A549 (cell line): ENCODE results near the gene ZNF732. TPM values are rescaled to one million over a fixed set of nuclear protein-coding genes. Genes with fewer than 3 reads are reported as not detected.
A peak's percentile ranks its signal among the peaks of the same experiment; 100 is the strongest.
"Not testable (repeated sequence)": the region's sequence is repeated elsewhere in the genome, so short reads cannot be mapped to it uniquely, and the experiment has no call there.

Experiments used
- ATAC-seq, 2 experiments: fragments of 200-7000 bp in 1 of 2; fragments of >200 bp in 1 of 2; cut with Nextera tagmentation in 1 of 2; cut with Tn5 transposase in 1 of 2; 3 replicates each; pipeline versions ENCODE4 v1.8.0 to v1.9.1; 2018 to 2020; ENCODE audit warnings: mild to moderate bottlenecking in 1 of 2, moderate library complexity in 1 of 2
- CTCF ChIA-PET: fragments of 300-600 bp; sonication (Branson Sonifier 250); formaldehyde crosslinking; extraction: SDS; loops from one replicate; lab custom pipeline; 2021; ENCODE audit warnings: antibody characterized with exemption, inconsistent platforms; lab: Yijun Ruan, JAX
- POLR2A ChIA-PET: fragments of 350-600 bp; formaldehyde crosslinking; extraction: SDS; loops from one replicate; lab custom pipeline; 2021; ENCODE audit warnings: antibody characterized with exemption, inconsistent platforms; lab: Yijun Ruan, JAX
- DNase-seq, 2 experiments: peaks; one replicate each; pipeline versions ENCODE4 v3.0.0 to v3.0.0-alpha.2; 2011 to 2016; ENCODE audit warnings: low read depth in 1 of 2, low spot score in 1 of 2
- FAIRE-seq: peaks from 2 replicates; lab custom pipeline; 2011; peaks lifted over from hg19 to GRCh38; lab: Jason Lieb, UNC
- H3K27ac ChIP-seq, 2 experiments: fragments of >200 bp; sonication (Bioruptor Twin); formaldehyde crosslinking; 3 replicates each; pipeline ENCODE4 v1.5.1; 2016 to 2017
- H3K4me1 ChIP-seq: fragments of >200 bp; sonication (Bioruptor Twin); formaldehyde crosslinking; 3 replicates; pipeline ENCODE4 v1.6.1; 2016
- H3K4me2 ChIP-seq: fragments of >200 bp; sonication (Bioruptor Twin); formaldehyde crosslinking; 3 replicates; pipeline ENCODE4 v1.6.1; 2016
- H3K4me3 ChIP-seq: fragments of >200 bp; sonication (Bioruptor Twin); formaldehyde crosslinking; 3 replicates; pipeline ENCODE4 v1.5.1; 2016
- H3K9me3 ChIP-seq: fragments of >200 bp; sonication (Bioruptor Twin); formaldehyde crosslinking; 3 replicates; pipeline ENCODE4 v1.6.1; 2016
- BHLHE40 ChIP-seq: IDR thresholded peaks from 2 replicates; pipeline ENCODE4 v1.6.1; 2012; ENCODE audit warnings: low read depth, low read length, inconsistent platforms
- CHD4 ChIP-seq: fragments of 200-600 bp; sonication (generic); IDR thresholded peaks from 2 replicates; pipeline ENCODE4 v1.6.1; 2016; ENCODE audit warnings: antibody characterized with exemption, mild to moderate bottlenecking, borderline replicate concordance
- EHF ChIP-seq: fragments of 250-450 bp; sonication (Bioruptor Pico); IDR thresholded peaks from 2 replicates; pipeline ENCODE4 v1.5.0; 2020; ENCODE audit warnings: mild to moderate bottlenecking
- FOSL2 ChIP-seq, 2 experiments: fragments of 450-650 bp in 1 of 2; fragments of >200 bp in 1 of 2; sonication (Bioruptor Twin) in 1 of 2; formaldehyde crosslinking; IDR thresholded peaks; 2 replicates each; pipeline versions ENCODE4 v1.5.0 to v1.6.1; 2016 to 2020; ENCODE audit warnings: mild to moderate bottlenecking in 1 of 2, moderate library complexity in 1 of 2
- GATA3 ChIP-seq: IDR thresholded peaks from 2 replicates; pipeline ENCODE4 v1.6.1; 2012; ENCODE audit warnings: borderline replicate concordance
- HDAC2 ChIP-seq: fragments of 200-600 bp; sonication (generic); IDR thresholded peaks from 2 replicates; pipeline ENCODE4 v1.6.1; 2016
- HEYL ChIP-seq: fragments of 250-450 bp; sonication (Bioruptor Pico); IDR thresholded peaks from 2 replicates; pipeline ENCODE4 v1.8.0; 2021; ENCODE audit warnings: mild to moderate bottlenecking, moderate library complexity
- HOXA7 ChIP-seq: fragments of 250-450 bp; sonication (Bioruptor Pico); IDR thresholded peaks from 2 replicates; pipeline ENCODE4 v1.5.0; 2020; ENCODE audit warnings: mild to moderate bottlenecking, moderate library complexity
- HOXB5 ChIP-seq: fragments of 250-450 bp; sonication (Bioruptor Pico); IDR thresholded peaks from 2 replicates; pipeline ENCODE4 v1.5.0; 2020; ENCODE audit warnings: mild to moderate bottlenecking, moderate library complexity
- JUNB ChIP-seq: fragments of >200 bp; sonication (Bioruptor Twin); formaldehyde crosslinking; IDR thresholded peaks from 2 replicates; pipeline ENCODE4 v1.6.1; 2016
- KDM1A ChIP-seq: fragments of 200-600 bp; sonication (generic); IDR thresholded peaks from 2 replicates; pipeline ENCODE4 v1.6.1; 2016; ENCODE audit warnings: low read depth, mild to moderate bottlenecking
- MAFK ChIP-seq: fragments of 450-650 bp; IDR thresholded peaks from 2 replicates; pipeline ENCODE4 v1.6.1; 2014; ENCODE audit not compliant: partially characterized antibody
- MAZ ChIP-seq: fragments of 150-350 bp; IDR thresholded peaks from 2 replicates; pipeline ENCODE4 v1.6.1; 2014; ENCODE audit warnings: antibody characterized with exemption, low read depth, low read length, borderline replicate concordance
- MYC ChIP-seq: IDR thresholded peaks from 2 replicates; pipeline ENCODE4 v1.6.1; 2012; ENCODE audit warnings: mild to moderate bottlenecking, inconsistent platforms, low read length, improper control_type of control experiment, borderline replicate concordance
- NFE2L2 ChIP-seq: fragments of 150-350 bp; conservative IDR thresholded peaks from 2 replicates; pipeline ENCODE4 v1.6.1; 2014; ENCODE audit warnings: low read length
- NPAS2 ChIP-seq: fragments of 250-450 bp; sonication (Bioruptor Pico); IDR thresholded peaks from 2 replicates; pipeline ENCODE4 v1.8.0; 2022; ENCODE audit warnings: mild to moderate bottlenecking, moderate library complexity, borderline replicate concordance
- POLR2A ChIP-seq: IDR thresholded peaks from 2 replicates; pipeline ENCODE4 v1.6.1; 2012; ENCODE audit warnings: mild to moderate bottlenecking, low read length
- RAD21 ChIP-seq, 2 experiments: fragments of >200 bp in 1 of 2; sonication (Bioruptor Twin) in 1 of 2; formaldehyde crosslinking in 1 of 2; IDR thresholded peaks in 1 of 2; conservative IDR thresholded peaks in 1 of 2; 2 replicates in 1 of 2; 3 replicates in 1 of 2; pipeline ENCODE4 v1.6.1; 2012 to 2018; ENCODE audit warnings: inconsistent platforms in 1 of 2
- RCOR1 ChIP-seq: fragments of 150-350 bp; IDR thresholded peaks from 2 replicates; pipeline ENCODE4 v1.6.1; 2014; ENCODE audit warnings: antibody characterized with exemption, low read length, low read depth
- RFX5 ChIP-seq: fragments of 450-650 bp; IDR thresholded peaks from 2 replicates; pipeline ENCODE4 v1.7.1; 2014; ENCODE audit warnings: antibody characterized with exemption, mild to moderate bottlenecking, moderate library complexity
- SREBF2 ChIP-seq: fragments of 450-650 bp; IDR thresholded peaks from 2 replicates; pipeline ENCODE4 v1.6.1; 2014; ENCODE audit warnings: mild to moderate bottlenecking, moderate library complexity
- TFCP2L1 ChIP-seq: fragments of 250-450 bp; sonication (Bioruptor Pico); IDR thresholded peaks from 2 replicates; pipeline ENCODE4 v1.5.0; 2021; ENCODE audit warnings: mild to moderate bottlenecking
- ZC3H11A ChIP-seq: fragments of 450-650 bp; IDR thresholded peaks from 2 replicates; pipeline ENCODE4 v1.6.1; 2014; ENCODE audit warnings: antibody characterized with exemption, mild to moderate bottlenecking
- ZFP36 ChIP-seq: fragments of 450-650 bp; IDR thresholded peaks from 2 replicates; pipeline ENCODE4 v1.6.1; 2014; ENCODE audit warnings: borderline replicate concordance; ENCODE audit not compliant: partially characterized antibody
- ZSCAN20 ChIP-seq: fragments of 250-450 bp; sonication (Bioruptor Pico); IDR thresholded peaks from 2 replicates; pipeline ENCODE4 v1.8.0; 2022; ENCODE audit warnings: mild to moderate bottlenecking, moderate library complexity
- whole genome bisulfite sequencing: methylation state at CpG from one replicate; pipeline ENCODE4 v1.1.6; 2017; ENCODE audit errors: missing lambda C conversion rate; 5-methylcytosine and 5-hydroxymethylcytosine counted together
- polyA plus RNA-seq, 4 experiments: library from polyadenylated mRNA; depleted of rRNA in 3 of 4; stranded (reverse); fragments of >200 nt; fragmentation: RNase III in 1 of 4; extraction: RNeasy Plus Mini Kit Qiagen cat#74134 plus additional on column Dnase treatment in 1 of 4; gene quantifications; 2 replicates in 3 of 4; 3 replicates in 1 of 4; pipeline ENCODE4 v1.2.3, GENCODE V29; 2011 to 2017
- TF ChIP-seq, protein P1 (sequence below): IDR thresholded peaks from 2 replicates; pipeline ENCODE4 v1.6.1; 2012
- TF ChIP-seq, protein P2 (sequence below): fragments of 250-450 bp; sonication (Bioruptor Pico); IDR thresholded peaks from 2 replicates; pipeline ENCODE4 v1.5.0; 2021; ENCODE audit warnings: mild to moderate bottlenecking, moderate library complexity, borderline replicate concordance
- TF ChIP-seq, protein P3 (sequence below): fragments of 200-600 bp; sonication (generic); IDR thresholded peaks from 2 replicates; pipeline ENCODE4 v1.6.1; 2016; ENCODE audit warnings: antibody characterized with exemption, mild to moderate bottlenecking, moderate library complexity

The ZNF732 gene
- polyA plus RNA-seq, 2 of the 4 experiments (the other 2 are of a cell fraction), result not detected

DNA sequence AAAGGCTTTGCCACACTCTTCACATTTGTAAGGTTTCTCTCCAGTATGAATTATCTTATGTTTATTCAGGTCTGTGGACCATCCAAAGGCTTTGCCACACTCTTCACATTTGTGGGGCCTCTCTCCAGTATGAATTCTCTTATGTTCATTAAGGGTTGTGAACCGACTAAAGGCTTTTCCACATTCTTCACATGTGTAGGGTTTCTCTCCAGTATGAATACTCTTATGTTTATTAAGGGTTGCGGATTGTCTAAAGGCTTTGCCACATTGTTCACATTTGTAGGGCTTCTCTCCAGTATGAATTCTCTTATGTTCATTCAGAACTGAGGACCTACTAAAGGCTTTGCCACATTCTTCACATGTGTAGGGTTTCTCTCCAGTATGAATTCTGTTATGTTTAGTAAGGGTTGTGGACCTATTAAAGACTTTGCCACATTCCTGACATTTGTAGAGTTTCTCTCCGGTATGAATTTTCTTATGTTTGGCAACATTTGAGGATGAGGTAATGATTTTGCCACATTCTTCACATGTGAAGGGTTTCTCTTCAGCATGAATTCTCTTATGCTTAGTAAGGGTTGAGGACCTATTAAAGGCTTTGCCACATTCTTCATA lies 33.7 kb downstream of the ZNF732 start:
- no peak for FAIRE-seq

DNA sequence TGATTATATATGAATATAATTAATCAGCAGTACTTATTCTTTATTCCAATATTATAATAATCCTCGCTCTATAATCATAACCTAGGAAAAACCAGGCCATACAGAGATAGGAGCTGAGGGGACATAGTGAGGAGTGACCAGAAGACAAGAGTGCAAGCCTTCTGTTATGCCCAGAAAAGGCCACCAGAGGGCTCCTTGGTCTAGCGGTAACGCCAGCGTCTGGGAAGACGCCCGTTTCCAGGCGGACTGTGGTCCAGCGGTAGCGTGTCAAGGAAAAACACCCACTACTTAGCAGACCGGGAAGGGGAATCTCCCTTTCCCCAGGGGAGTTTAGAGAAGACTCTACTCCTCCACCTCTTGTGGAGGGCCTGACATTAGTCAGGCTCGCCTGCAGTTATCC lies 46.0 kb downstream of the ZNF732 start:
- CTCF ChIA-PET, result not testable (repeated sequence)

More for the DNA sequence above, 33.7 kb downstream of the ZNF732 start:
- no peaks in the 10 kb centered on the region for H3K4me1 ChIP-seq
- TF ChIP-seq, protein P1, sequence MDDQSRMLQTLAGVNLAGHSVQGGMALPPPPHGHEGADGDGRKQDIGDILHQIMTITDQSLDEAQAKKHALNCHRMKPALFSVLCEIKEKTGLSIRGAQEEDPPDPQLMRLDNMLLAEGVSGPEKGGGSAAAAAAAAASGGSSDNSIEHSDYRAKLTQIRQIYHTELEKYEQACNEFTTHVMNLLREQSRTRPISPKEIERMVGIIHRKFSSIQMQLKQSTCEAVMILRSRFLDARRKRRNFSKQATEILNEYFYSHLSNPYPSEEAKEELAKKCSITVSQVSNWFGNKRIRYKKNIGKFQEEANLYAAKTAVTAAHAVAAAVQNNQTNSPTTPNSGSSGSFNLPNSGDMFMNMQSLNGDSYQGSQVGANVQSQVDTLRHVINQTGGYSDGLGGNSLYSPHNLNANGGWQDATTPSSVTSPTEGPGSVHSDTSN, result no peak
- TF ChIP-seq, protein P2, sequence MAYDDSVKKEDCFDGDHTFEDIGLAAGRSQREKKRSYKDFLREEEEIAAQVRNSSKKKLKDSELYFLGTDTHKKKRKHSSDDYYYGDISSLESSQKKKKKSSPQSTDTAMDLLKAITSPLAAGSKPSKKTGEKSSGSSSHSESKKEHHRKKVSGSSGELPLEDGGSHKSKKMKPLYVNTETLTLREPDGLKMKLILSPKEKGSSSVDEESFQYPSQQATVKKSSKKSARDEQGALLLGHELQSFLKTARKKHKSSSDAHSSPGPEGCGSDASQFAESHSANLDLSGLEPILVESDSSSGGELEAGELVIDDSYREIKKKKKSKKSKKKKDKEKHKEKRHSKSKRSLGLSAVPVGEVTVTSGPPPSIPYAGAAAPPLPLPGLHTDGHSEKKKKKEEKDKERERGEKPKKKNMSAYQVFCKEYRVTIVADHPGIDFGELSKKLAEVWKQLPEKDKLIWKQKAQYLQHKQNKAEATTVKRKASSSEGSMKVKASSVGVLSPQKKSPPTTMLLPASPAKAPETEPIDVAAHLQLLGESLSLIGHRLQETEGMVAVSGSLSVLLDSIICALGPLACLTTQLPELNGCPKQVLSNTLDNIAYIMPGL (CRISPR knock-in tag), result no peak
- TF ChIP-seq, protein P3, sequence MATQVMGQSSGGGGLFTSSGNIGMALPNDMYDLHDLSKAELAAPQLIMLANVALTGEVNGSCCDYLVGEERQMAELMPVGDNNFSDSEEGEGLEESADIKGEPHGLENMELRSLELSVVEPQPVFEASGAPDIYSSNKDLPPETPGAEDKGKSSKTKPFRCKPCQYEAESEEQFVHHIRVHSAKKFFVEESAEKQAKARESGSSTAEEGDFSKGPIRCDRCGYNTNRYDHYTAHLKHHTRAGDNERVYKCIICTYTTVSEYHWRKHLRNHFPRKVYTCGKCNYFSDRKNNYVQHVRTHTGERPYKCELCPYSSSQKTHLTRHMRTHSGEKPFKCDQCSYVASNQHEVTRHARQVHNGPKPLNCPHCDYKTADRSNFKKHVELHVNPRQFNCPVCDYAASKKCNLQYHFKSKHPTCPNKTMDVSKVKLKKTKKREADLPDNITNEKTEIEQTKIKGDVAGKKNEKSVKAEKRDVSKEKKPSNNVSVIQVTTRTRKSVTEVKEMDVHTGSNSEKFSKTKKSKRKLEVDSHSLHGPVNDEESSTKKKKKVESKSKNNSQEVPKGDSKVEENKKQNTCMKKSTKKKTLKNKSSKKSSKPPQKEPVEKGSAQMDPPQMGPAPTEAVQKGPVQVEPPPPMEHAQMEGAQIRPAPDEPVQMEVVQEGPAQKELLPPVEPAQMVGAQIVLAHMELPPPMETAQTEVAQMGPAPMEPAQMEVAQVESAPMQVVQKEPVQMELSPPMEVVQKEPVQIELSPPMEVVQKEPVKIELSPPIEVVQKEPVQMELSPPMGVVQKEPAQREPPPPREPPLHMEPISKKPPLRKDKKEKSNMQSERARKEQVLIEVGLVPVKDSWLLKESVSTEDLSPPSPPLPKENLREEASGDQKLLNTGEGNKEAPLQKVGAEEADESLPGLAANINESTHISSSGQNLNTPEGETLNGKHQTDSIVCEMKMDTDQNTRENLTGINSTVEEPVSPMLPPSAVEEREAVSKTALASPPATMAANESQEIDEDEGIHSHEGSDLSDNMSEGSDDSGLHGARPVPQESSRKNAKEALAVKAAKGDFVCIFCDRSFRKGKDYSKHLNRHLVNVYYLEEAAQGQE, result no peak
- no peak for TF ChIP-seq CHD4
- TF ChIP-seq MAZ, result no peak
- TF ChIP-seq RCOR1, result no peak
- no peak for TF ChIP-seq MAFK
- TF ChIP-seq JUNB, result no peak
- TF ChIP-seq ZC3H11A, result no peak
- no peak for TF ChIP-seq GATA3
- TF ChIP-seq SREBF2, result no peak
- TF ChIP-seq RFX5, result no peak
- no peak for TF ChIP-seq NPAS2 (CRISPR knock-in tag)
- no peak for TF ChIP-seq ZFP36
- TF ChIP-seq EHF (CRISPR knock-in tag), result no peak
- ChIA-PET POLR2A (no interaction called here), CTCF (no interaction called here)
- ATAC-seq (no peak), DNase-seq (no peak)
- H3K9me3 ChIP-seq, result peaks cover 34% of the 10 kb centered on the region; the same call in 2 of the 3 replicates
- no peak overlapping the region for H3K27ac ChIP-seq
- H3K4me2 ChIP-seq, result no peak overlapping the region
- H3K4me3 ChIP-seq, result no peak overlapping the region
- 42% methylated on average over 3 of the region's 3 CpGs for WGBS

DNA sequence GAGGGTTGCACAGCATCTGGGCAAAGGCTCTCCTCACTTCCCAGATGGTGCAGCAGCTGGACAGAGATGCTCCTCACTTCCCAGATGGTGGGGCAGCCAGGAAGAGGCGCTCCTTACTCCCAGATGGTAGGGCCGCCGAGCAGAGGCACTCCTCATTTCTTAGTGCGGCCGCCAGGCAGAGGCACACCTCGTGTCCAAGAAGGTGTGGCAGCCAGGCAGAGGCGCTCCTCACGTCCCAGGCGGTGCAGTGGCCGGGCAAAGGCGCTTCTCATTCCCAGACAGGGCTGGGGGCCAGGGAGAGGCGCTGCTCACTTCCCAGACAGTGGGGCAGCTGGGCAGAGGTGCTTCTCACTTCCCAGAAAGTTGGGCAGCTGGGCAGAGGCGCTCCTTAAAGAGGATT lies 48.8 kb downstream of the ZNF732 start:
- FAIRE-seq, result no peak
- no peak overlapping the region for H3K27ac ChIP-seq
- 0% methylated on average over 5 of the region's 13 CpGs for WGBS
- ChIA-PET CTCF (no interaction called here), POLR2A (no interaction called here)
- no peak overlapping the region for H3K4me2 ChIP-seq
- DNase-seq, result no peak
- ATAC-seq, result no peak
- H3K9me3 ChIP-seq, result peaks cover 21% of the 10 kb centered on the region; the same call in 2 of the 3 replicates
- no peak overlapping the region for H3K4me3 ChIP-seq
- TF ChIP-seq HDAC2, result no peak
- no peak for TF ChIP-seq FOSL2 (IDR thresholded peaks at IDR 0.05)
- TF ChIP-seq FOSL2 (CRISPR knock-in tag; IDR thresholded peaks at IDR 0.05), result no peak
- no peak for TF ChIP-seq MYC
- no peak for TF ChIP-seq MAZ
- TF ChIP-seq BHLHE40, result no peak
- no peak for TF ChIP-seq KDM1A
- TF ChIP-seq ZC3H11A, result no peak
- no peak for TF ChIP-seq HEYL
- no peak for TF ChIP-seq NFE2L2
- no peak for TF ChIP-seq HOXB5 (CRISPR knock-in tag)
- no peak for TF ChIP-seq TFCP2L1 (CRISPR knock-in tag)
- TF ChIP-seq POLR2A, result no peak
- no peak for TF ChIP-seq ZSCAN20 (CRISPR knock-in tag)
- TF ChIP-seq, protein P1, result no peak
- no peak for TF ChIP-seq HOXA7 (CRISPR knock-in tag)
- H3K4me1 ChIP-seq, result no peaks in the 10 kb centered on the region

More for the DNA sequence above, 46.0 kb downstream of the ZNF732 start:
- H3K27ac ChIP-seq, FAIRE-seq, ATAC-seq, H3K4me1 ChIP-seq, H3K4me3 ChIP-seq, H3K4me2 ChIP-seq, POLR2A ChIA-PET: not testable (repeated sequence)
- WGBS, result 21% methylated on average over 11 of the region's 11 CpGs
- DNase-seq, result peak in 1 of 2 experiments; percentile 11
- H3K9me3 ChIP-seq, result peaks cover 11% of the 10 kb centered on the region; the same call in 2 of the 3 replicates
- peak in 1 of 2 experiments; percentile 44; a peak in 2 of 5 replicates for TF ChIP-seq RAD21 (conservative IDR thresholded peaks at IDR 0.05 in 1 of 2, IDR thresholded peaks at IDR 0.05 in 1 of 2)
- TF ChIP-seq, all 56 proteins: peak for 1; not testable (repeated sequence) for 55
